NCI-H128 (cell line): ENCODE results near the gene SBNO1.
"Not testable (repeated sequence)": the region's sequence is repeated elsewhere in the genome, so short reads cannot be mapped to it uniquely, and the experiment has no call there.

Experiments used
- DNase-seq: peaks from one replicate; lab custom pipeline; 2025; ENCODE audit not compliant: unreplicated experiment; lab: John Stamatoyannopoulos, UW

The SBNO1 gene

DNA sequence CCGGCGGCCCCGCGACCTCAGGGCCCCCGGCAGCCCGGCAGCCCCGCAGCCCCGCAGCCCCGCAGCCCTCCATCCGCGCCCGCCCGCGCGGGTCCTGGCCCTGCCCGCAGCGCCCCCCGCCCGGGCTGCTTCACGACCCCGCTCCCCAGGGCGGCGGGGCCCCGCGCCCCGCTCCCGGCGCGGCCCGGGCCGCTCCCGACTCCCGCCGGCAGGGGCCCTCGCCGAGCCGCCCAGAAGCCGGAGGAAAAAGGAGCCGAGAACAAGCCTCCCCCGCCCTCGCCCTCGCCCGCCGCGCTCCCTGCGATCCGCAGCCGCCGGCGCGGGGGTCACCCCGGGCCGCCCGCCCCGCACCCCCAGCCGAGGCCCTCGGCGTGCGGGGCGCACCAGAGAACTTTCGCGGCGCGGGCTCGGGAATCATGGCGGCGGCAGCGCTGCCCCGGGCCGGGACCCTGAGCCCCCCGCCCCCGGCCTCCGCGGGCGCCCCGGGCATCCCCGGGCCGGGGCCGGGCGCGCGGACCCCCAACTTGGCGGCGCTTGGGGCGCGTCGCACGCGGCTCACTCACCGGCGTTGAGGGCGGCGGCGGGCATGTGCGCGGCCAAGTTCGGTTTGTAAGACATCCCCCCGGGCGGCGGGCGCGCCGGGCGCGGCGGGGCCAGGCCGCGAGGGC lies 93.5 kb downstream of the SBNO1 start:
- no peak for DNase-seq

DNA sequence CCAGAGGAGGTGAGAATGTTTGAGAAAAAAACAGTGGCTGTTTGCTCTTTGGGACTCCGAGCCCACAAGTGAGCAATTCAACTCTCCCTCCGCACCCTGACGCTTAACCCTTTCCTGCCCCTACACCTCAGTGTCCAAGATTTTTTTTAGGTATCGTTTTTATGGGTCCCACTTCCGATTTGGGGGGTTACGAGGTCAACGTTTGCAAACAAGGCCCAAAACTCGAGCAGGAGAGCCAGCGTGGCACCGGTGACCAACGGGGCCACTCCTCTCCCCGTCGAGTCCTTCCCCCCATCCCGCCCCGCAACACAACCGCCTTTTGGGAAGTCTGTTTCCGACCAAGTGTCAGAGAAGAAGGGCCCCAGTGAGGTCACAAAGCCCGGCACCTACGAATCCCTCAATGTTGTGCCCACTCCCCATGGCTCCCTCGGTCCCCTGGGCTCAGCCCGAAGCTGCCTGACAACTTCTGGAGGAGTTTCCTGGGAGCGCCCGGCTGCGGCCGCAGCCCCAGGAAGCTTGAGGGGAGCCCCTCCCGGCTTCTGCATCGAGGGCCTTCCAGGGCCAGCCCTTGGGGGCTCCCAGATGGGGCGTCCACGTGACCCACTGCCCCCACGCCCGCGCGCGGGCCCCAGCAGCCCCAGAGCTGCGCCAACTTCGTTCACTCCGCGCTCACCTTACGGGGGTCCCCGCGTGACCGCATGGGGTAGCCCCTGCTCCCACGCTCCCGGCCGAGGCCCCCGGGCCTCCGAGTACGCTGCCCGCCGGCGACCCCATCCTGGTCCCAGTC lies 94.2 kb downstream of the SBNO1 start:
- DNase-seq, result no peak

DNA sequence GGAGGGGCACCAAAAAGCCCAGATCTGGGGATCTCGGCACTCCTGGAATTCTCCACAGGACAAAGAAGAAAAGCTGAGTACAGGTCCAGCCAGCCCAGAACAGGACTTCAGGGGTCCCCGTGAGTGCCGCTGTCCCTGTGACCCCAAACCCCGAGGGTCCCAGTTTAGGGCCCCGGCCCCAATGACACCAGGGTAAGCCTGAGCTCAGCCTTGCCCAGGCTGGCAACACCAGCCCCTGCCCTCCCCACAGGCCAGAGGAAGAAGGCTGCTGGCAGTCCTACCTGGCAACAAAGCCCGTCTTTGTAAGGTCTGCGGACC lies 94.8 kb downstream of the SBNO1 start:
- DNase-seq, result no peak

DNA sequence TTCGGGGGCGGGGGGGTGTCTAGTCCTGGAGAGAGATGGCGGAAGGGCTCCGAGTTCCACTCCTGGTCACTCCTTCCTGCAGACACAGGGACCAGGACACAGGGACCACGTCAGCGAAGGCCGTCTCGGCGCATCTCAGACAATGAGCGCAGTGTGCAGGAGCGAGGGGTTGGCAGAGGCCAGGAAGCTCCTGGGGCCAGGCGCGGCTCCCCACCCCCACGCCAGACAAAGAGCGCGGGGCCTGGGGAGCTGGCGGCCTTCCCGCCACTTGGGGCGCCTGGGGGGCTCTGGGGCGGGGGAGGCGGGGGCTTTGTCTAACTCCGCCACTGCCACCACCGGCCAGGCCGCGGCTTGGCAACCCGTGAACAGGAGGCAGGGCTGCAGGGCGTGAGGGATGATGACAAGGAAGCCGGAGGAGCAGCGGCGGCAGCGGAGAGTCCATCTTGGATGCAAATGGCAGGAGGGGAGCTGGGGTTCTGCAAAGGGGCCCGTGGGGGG lies 95.2 kb downstream of the SBNO1 start:
- peak; percentile 69 for DNase-seq

DNA sequence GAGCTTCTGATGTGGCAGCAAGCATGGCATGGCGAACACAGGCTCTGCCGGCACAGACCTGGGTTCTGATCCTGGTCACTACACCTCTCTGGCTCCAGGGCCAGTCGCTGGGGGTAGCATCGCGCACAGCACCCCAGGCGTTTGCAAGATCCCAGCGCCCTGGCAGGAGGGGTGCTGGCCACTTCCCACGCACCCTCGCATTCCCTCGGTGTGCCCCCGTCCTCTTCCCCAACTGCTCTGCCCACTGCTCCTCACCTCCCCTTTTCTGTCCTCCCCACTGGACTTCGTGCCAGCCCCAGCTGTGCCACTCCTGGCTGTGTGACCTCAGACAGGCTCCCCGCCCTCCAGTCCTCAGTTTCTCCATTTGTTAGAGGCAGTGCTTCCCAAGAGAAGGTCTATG lies 95.8 kb downstream of the SBNO1 start:
- DNase-seq, result no peak

DNA sequence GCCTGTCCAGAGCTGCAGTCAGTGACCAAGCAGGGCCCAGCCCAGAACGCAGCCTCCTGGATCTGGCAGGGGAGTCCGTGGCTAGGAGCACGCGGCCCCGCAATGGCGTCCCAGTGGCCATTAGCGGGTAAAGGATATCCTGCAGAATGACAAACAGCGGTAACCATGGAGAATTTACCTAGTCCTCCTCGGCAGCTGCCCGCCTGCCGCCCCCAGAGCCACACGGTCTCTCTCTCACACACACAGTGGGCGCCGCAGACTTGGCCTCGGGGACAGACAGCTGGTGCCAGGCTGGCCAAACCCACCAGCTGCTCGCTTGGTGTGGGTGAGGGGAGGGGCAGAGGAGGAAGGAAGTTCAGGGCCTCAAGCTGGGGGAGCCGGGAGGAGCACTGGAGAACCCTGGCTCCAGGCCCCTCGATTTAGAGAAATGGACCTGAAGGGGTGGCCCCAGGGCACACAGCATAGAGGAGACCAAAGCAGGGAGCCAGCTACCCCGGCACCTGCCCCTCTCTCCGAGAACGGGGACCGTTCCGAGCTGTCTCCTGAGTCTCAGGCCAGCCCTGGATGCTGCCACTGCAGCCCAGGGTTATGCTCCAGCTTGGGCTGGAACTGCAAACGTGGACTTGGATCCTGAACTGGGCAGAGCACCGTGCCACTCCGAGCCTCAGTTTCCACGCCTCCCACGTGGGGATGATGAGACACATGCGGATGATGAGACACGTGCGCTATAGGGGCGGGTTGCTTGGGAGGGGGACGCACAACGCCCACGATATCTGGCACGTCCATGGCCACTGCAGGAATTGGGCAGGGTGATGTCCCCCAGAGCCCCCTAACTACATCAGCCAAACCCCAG lies 96.4 kb downstream of the SBNO1 start:
- peak; percentile 32 for DNase-seq

DNA sequence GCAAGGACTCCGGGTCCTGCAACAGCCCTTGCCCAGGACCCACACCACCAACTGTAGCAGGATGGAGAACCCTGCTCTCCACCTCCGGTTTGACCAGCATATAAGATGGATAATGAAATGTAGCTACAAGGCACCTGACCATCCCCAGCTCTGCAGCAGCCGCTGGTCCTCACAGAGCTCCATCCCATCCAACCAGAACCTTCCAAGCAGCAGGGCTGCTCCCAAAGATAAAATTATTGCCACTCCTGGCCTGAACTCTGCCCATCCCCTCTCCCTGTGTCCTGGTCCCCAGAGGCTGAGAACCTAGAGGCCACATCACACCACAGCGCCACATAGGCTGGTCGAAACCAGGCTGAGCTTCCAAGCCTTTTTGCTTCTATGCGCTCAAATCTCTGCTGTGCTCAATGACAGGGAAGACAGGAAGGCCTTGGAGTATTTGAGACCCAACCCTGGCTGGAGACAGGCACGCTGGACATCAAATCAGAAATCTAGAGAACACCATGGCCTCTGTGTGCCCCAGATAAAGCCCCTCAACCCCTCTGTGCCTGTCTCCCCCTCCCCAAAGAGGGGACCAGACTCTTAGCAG lies 97.2 kb downstream of the SBNO1 start:
- no peak for DNase-seq

DNA sequence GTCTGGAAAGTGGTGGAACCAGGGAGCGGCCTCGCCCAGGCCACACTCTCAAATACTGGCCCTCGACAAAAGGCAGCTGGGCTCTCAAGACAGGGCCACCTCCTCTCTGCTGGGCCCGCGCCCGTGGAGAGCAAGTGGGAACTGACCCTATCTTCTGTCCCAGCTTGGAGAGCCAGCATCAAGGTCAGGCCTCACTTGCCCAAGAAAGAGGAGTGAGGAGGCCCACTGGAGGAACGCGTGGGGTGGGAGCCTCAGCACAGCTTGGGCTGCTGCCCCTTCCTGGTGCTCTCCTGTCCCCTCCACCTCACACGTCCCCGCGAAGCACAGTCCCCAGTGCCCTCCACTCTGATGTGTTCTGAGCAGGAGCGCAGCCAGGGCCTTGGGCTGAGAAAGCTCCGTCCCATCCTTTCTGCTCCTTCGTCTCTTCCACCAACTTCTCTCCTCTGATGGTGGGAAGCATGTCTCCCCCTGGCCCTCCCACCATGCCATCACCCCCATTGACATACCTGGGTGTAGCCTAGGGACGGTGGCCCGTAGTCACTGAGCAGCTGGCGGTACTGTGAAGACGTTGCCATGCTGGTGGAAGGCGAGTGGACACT lies 97.9 kb downstream of the SBNO1 start:
- DNase-seq, result no peak

DNA sequence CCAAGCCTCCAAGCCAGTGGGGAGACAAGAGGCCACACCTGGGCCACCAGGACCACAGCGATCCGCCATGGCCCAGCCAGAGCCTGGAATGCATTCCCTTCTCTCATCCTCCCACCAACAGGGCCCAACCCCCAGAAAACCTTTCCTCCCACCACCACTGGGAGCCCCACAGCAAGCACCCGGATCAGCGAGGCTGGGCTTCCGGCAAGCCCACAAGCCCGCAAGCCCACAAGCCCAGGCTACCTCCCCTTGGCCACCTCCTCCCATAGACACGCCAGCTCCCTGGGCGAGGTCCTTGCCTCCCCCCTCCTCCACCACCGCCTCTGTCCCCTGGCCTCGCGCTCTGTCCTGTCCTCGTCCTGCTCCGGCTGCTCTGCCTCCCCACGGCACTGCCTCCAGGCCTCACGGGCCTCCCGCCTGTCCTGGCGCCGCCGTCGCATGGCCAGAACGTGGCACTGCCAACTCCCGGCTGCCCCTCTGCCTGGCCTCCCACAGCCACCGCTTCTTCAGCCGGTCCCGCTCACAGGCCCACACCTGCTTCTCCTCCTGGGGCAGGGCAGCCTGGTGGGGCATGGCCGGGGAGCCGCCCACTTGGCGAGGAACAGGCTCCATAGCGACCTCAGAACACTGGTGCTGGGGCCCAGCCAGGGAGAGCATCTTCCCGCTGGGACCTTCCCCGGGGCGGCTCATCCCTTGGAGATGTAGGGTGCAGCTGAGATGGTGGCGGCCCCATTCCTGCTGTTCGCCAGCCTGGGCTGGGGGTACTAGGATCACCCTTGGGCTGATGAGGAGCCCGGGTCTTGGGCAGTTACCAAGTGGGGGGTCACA lies 98.6 kb downstream of the SBNO1 start:
- DNase-seq, result no peak

DNA sequence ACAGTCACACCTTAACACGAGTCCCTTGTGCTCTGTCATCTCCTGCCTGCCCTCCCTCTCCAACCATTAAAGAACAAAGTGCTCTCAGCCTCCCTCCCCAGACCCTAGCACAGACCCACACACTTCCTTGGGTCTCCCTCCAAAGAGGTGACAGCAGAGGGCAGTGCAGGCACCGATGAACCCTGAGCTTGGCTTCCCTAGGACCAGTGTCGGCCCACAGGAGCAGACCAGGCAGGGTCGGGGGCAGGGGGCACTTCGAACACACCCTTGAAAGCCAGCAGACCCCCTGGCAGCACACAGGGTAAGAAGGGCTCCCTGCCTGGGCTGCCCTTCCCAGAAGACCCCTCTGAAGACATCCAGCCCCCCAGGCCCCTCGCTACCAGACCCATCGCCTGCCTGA lies 100.0 kb downstream of the SBNO1 start:
- DNase-seq, result no peak

DNA sequence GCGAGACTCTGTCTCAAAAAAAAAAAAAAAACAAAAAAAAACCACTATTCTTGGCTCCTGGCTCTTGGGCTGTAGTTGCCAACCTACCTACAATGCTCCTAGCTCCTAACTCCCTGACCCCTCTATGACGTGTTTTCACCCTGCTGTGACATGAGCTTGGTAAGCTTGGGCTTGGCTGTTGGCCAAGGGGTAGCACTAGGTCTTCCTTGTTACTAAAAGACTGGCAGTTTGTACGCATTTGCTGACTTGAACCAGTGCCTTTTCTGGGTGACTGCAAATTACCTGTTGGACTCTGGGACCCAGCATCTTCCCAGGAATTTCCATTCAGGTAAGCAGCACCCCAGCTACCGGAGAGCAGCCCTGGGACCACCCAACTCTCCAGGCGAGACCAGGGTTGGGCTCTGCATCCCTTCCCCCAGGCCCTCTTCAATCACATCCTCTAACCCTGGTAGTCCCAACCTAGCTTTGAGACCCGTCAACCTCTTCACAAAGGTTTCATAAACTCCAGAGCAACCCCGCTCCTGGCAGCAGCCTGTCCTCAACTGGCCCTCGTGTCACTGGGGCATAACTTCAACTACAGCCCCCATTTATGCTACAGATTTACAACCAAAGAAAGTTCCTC lies 101.3 kb downstream of the SBNO1 start:
- DNase-seq, result no peak

DNA sequence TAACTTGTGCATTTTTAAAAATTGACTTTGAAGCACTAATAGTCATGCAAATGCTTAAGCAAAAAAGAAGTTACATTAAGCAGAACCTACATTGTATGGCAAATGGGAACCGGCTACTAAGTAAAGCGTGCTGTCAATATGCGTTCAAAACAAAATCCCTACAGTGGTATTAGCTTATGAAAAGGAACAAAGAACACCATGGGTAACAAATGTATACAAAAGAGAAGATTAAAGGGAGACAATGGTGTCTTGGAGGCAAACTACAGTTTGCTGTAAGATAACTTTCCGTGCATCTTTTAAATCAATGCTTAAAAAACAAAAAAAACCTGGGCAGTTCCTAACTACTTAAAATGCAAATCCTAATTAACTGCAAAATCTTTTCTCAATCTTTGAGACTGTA lies 103.5 kb downstream of the SBNO1 start:
- DNase-seq, result no peak

DNA sequence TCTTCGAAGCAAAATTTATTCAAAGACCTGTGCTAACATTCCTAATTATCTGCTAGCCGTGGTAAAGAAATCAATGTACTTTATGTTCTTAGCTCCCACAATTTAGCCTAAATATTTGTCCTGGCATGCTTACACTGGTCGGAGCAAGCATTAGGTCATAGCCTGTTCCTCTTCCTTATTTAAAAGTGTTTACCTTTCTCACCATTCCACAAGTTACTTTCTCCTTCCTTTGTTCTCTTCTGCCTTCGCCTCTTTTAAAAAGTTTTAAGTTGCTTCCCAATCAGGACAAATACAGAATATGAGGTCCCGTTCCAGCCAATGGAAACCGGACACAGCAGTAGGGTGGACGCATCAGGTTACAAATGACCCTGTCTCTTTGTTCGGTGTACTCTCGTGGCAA lies 104.6 kb downstream of the SBNO1 start:
- DNase-seq, result no peak

DNA sequence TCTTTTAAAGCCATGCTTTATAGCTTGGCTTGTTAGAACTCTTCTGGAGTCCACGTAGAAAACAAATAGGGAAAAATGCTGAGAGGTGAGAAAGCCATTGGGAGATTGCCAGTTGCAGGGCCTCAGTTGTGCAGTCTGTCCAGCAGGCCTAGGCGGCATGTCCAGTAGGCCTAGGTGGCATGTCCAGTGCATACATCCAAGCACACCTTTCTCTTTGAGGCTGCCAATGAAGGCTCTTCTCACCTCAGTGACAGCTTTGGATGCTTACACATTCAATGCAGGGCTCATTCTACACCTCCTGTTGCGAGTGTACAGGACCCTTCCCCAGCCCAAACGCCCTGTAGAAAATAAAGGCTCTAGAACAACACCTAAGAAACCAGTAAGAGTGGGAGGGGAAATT lies 106.1 kb downstream of the SBNO1 start:
- DNase-seq, result no peak

DNA sequence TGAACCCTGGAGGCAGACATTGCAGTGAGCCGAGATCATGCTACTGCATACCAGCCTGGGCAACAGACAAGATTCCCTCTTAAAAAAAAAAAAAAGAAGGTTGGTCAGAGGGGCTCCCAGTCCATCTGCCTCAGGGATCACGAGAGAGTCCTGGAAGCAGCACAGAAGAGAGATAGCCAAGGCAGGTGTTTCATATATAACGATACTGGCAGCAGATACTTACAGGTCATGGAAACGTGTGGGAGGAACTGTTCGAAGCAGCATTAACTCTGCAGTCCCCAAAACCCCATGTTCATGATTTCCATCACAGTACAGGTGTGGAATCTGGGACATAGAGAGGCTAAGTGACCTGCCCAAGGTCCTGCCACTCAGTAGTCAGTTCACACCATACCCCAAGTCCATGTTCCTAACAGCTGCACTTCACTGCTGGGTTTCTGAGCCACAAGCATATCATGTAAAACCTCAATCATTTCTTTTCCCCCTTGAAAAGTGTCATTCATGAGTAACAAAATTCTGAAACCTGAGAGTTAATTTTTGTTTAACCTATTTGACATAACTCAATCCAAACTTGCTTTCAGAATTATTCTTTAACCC lies 109.7 kb downstream of the SBNO1 start:
- DNase-seq, result no peak

DNA sequence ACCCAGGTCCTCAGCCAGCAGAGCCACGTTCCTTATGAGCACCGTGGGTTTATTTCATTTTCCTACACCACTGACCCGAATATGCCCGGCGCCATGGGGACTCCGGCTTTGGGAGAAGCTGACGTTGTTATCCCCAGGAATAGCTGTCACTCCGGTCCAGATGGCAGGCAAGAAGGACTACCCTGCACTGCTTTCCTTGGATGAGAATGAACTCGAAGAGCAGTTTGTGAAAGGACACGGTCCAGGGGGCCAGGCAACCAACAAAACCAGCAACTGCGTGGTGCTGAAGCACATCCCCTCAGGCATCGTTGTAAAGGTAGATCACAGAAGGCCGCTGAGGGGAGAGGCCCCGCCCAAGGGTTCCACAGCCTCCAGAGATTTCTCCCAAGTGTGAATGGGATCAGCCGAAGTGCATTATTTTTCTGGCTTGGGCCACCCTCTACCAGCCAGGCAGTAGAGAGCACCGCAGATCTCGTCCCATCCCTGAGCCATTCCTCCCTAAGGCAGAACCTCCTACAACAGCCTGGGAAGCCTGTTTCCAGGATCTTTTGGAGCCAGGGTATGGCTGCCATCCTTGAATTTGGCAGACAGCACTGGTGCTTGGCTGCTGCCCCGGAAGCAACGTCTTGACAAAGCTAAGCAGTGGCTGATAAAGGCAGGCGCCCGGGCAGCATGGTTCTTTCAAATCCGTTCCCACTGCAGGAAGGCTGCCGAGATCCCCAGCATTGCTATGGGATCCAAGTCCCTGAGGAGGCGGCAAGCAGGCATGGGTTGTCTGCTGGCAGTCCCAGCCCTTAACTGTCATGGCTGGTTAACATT lies 110.8 kb downstream of the SBNO1 start:
- DNase-seq, result no peak

DNA sequence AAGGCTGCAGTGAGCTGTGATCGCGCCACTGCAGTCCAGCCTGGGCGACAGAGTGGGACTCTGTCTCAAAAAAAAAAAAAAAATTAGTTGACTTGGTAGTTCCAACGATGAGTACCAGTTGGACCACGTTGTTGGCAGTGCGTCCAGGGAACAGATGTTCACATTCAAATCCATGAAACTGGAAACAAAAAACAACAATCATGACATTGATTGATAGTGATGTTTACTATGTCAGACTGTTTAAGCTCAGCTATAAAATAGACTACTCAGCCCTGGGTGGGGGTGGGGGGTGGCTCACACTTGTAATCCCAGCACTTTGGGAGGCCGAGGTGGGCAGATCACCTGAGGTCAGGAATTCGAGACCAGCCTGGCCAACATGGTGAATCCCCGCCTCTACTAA lies 112.3 kb downstream of the SBNO1 start:
- DNase-seq, result not testable (repeated sequence)

DNA sequence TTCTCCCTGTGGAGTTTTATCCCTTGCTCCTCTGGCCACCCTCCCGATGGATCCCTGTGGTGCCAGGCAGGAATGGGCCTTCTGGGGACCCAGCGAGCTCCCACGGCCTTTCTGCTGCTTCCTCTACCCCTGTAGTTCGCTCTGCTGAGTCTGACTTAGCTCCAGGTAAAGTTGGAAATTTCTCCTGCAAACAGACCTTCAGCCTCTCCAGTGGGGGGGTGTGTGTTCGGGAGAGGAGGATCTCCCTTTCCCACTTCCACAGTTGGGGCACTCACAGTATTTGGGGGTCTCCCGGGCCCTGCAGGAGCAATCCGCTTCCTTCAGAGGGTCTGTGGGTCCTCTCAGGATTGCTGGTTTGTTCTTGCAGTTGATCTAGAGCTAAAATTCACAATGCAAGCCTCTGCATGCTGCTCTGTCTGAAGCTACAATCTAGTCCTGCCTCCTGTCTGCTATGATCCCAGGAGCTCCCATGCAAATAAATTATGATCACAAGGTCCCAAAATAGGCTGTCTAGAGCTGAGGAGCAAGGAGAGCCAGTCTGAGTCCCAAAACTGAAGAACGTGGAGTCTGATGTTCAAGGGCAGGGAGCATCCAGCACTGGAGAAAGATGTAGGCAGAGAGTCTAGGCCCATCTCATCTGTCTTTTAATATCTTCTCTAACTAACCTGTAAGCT lies 113.1 kb downstream of the SBNO1 start:
- no peak for DNase-seq
